ENCODE measurements around the gene OBP2B. TPM values are rescaled to one million over a fixed set of nuclear protein-coding genes. Genes with fewer than 3 reads are reported as not detected.
"Not testable (repeated sequence)": the region's sequence is repeated elsewhere in the genome, so short reads cannot be mapped to it uniquely, and the experiment has no call there.

The OBP2B gene
- total RNA-seq, 1 experiment from 2014 or later, result not detected

DNA sequence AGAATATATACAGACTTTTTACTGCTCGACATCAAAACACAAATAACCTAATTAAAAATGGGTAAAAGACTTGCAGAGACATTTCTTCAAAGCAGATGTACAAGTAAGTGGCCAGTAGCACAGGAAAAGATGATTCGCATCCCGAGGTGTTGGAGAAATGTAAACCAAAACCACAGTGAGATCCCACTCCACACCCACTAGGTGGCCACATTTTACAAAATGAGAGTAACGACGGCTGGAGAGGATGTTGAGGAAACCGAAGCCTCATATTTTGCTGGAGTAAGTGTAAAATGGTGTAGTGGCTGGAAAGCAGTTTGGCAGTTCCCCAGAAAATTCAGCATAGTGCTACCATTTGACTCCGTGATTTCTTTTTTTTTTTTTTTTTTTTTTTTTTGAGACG is 24.1 kb downstream of the OBP2B start:
- H3K27ac ChIP-seq, result no peak overlapping the region
- no peaks in the 10 kb centered on the region for H3K9me3 ChIP-seq (replicated peaks)
- H3K27me3 ChIP-seq, result peaks cover 31% of the 10 kb centered on the region
- H3K36me3 ChIP-seq, result no peaks in the 10 kb centered on the region
- H3K4me1 ChIP-seq, result no peaks in the 10 kb centered on the region
- DNase-seq, result peak; percentile 64 to 86
- no peak overlapping the region for H3K4me3 ChIP-seq

DNA sequence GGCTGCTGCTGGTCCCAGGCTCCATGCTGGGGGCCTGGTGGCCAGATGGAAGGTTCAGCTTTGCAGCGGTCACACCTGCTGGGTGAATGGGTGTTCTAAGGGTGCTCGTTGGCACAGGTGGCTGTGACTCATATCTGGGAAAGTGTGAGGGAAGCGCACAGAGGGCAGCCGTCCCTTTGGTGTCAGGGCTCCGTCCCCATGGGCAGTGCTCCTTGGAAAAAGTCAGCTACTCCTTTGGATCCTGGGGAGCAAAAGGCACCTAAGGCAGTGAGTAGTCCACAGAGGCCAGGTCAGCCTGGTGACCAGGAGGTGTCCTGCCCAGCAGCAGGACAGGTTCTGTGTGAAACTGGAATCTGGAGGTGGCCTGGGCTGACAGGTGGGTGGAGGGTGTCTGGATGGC is 26.9 kb downstream of the OBP2B start:
- Histone ChIP-seq H3K4me1 (no peaks in the 10 kb centered on the region), H3K27ac (no peak overlapping the region), H3K27me3 (peaks cover 27% of the 10 kb centered on the region), H3K4me3 (no peak overlapping the region), H3K9me3 (replicated peaks) (no peaks in the 10 kb centered on the region), H3K36me3 (no peaks in the 10 kb centered on the region)
- no peak for DNase-seq

DNA sequence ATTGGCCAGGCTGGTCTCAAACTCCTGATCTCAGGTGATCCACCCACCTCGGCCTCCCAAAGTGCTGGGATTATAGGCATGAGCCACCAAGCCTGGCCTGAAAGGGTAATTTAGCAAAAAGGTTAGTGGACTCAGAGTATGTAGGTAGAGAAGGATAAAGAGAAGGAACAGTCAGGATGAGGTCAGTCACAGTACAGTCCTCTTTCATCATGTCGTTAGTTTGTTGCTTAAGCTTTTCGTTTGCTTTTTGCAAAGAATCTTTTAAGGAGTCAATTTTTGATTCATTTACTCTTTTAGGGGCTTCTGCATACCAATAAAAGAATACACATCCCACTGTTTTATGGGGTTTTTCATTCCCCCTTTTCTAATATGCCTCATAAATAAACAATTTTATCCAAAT is 27.5 kb downstream of the OBP2B start:
- H3K4me3 ChIP-seq, result no peak overlapping the region
- H3K36me3 ChIP-seq, result no peaks in the 10 kb centered on the region
- DNase-seq, result no peak

DNA sequence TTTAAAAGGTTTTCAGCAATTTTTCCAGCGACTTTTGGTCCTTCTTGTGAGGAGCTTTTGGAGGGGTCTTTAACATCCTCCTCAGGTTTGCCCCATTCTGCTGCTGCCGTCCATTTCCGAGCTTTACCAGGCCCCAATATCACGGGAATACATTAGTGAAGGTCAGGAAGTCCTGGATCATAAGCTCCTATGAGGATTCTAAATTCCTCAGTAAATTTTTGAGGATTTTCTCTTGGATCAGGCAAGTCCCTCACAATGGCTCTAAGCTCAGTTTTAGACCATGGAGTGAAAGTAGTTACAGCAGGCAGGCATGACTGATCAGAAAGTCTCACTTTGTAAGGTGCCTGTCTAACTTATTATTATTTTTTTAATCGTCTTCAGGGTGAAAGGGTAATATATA is 28.1 kb downstream of the OBP2B start:
- Histone ChIP-seq H3K9me3 (replicated peaks) (no peaks in the 10 kb centered on the region), H3K36me3 (no peaks in the 10 kb centered on the region), H3K4me3 (no peak overlapping the region), H3K27me3 (peaks cover 19% of the 10 kb centered on the region), H3K4me1 (no peaks in the 10 kb centered on the region), H3K27ac (no peak overlapping the region)
- DNase-seq, result no peak

More for the DNA sequence above, 27.5 kb downstream of the OBP2B start:
- Histone ChIP-seq H3K27ac (no peak overlapping the region), H3K9me3 (replicated peaks) (no peaks in the 10 kb centered on the region), H3K27me3 (peaks cover 21% of the 10 kb centered on the region), H3K4me1 (no peaks in the 10 kb centered on the region)

DNA sequence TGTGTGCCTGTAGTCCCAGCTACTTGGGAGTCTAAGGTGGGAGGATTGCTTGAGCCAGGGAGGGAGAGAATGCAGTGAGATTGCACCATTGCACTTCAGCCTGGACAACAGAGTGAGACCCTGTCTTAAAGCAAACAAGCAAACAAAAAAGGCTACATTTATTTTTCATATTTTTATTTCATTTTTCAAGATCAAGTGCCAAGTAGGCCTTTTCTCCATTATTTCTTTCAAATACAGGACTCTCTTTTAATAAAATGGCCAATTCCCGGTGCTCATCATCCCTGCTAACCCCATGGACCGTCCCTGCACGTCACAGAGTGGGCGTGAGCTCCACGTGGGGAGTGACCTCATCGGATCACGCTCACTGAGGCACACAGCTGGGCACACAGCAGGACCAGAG is 36.0 kb downstream of the OBP2B start:
- Histone ChIP-seq H3K4me1 (no peaks in the 10 kb centered on the region), H3K36me3 (no peaks in the 10 kb centered on the region), H3K9me3 (replicated peaks) (no peaks in the 10 kb centered on the region), H3K27me3 (peaks cover 18% of the 10 kb centered on the region), H3K27ac (no peak overlapping the region), H3K4me3 (no peak overlapping the region)
- DNase-seq, result no peak

DNA sequence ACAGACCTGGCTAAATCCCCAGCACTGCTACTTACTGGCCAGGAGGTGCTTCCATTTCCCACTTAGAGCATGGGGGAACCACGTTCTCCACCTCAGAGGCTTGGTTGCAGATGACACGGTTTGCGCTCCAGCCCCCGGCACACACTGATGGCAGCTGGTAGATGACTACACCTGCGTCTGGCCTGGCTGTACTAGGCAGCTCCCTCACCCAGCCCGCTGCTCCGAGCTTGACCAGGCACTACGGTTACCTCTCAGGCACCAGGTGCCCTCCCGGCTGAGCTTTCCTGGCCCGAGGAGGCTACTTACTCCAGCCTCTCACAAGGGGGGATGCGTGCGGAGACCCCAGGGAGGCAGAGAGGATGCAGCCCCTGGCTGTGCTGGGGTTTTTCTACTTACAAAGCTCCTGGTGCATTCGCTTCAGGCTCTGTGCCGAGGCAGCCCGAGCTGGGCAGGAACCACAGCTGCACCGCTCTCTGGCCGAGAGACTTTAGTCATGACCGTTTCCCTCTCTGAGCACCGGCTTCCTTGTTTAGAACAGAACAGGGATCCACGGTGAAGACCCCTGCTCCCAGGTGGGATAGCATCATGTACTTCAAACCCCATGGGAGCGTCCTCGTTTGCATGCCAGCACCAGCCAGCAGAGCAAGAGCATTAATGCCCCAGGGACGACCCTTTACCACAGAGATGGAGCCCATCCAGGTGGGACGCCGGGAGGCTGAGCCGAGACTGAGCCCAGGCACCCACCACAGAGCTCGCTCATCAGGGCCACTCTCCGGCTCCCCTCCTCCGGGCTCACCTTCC is 37.7 kb downstream of the OBP2B start:
- Histone ChIP-seq H3K27ac (no peak overlapping the region), H3K36me3 (no peaks in the 10 kb centered on the region), H3K9me3 (replicated peaks) (no peaks in the 10 kb centered on the region), H3K27me3 (peaks cover 12% of the 10 kb centered on the region), H3K4me3 (no peak overlapping the region), H3K4me1 (no peaks in the 10 kb centered on the region)
- DNase-seq, result no peak

DNA sequence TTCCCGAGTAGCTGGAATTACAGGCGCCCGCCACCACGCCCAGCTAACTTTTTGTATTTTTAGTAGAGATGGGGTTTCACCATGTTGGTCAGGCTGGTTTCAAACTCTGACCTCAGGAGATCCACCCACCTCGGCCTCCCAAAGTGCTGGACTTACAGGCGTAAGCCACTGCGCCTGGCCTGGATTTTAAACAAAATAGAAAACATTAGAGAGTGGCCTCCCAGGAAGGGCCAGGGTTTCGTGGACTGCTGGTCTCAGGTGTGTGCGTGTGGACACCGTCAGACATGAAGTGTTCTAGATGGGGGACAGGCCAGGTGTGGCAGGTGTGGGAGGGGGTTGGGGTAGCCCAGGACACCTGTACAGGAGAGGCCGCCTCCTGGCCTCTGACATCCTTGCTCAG is 38.3 kb downstream of the OBP2B start:
- H3K9me3 ChIP-seq (replicated peaks), result no peaks in the 10 kb centered on the region
- DNase-seq, result no peak
- H3K27me3 ChIP-seq, result peaks cover 17% of the 10 kb centered on the region
- H3K4me3 ChIP-seq, result no peak overlapping the region
- no peak overlapping the region for H3K27ac ChIP-seq
- no peaks in the 10 kb centered on the region for H3K4me1 ChIP-seq
- no peaks in the 10 kb centered on the region for H3K36me3 ChIP-seq

DNA sequence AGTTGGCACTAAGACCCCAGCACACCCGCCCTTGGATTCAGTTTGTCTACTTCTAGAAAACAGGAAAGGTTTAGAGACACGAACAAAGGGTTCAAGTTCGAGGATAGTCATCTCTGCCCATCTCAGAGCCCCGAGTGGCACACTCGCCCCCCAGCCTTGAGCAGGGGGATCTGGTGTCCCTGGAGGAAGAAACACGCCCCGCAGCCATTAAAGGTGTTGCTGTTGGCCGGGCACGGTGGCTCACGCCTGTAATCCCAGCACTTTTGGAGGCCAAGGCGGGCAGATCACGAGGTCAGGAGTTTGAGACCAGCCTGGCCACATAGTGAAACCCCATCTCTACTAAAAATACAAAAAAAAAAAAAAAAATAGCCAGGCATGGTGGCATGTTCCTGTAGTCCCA is 39.4 kb downstream of the OBP2B start:
- not testable (repeated sequence) for DNase-seq; H3K9me3 ChIP-seq (replicated peaks); H3K4me1 ChIP-seq; H3K4me3 ChIP-seq; H3K36me3 ChIP-seq; H3K27ac ChIP-seq
- peaks cover 18% of the 10 kb centered on the region for H3K27me3 ChIP-seq

DNA sequence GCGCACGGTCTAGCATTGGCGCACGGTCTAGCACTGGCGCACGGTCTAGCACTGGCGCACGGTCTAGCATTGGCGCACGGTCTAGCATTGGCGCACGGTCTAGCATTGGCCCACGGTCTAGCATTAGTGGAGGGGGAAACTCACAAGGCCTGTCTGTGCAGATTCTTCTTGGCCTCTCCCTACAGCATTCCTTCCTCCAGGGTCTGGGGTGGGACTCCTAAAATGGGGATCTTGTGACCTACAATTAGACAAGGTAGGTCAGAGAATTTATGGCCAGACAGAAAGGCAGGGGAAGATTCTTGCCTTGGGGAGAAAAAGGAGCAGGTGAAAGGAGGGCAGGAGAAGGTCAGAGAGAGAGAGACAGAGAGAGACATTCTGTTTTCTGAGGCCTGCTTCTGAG is 39.9 kb downstream of the OBP2B start:
- no peak for DNase-seq
- Histone ChIP-seq H3K27me3 (peaks cover 18% of the 10 kb centered on the region), H3K9me3 (replicated peaks) (no peaks in the 10 kb centered on the region), H3K4me3 (no peak overlapping the region), H3K27ac (no peak overlapping the region), H3K4me1 (no peaks in the 10 kb centered on the region), H3K36me3 (no peaks in the 10 kb centered on the region)

DNA sequence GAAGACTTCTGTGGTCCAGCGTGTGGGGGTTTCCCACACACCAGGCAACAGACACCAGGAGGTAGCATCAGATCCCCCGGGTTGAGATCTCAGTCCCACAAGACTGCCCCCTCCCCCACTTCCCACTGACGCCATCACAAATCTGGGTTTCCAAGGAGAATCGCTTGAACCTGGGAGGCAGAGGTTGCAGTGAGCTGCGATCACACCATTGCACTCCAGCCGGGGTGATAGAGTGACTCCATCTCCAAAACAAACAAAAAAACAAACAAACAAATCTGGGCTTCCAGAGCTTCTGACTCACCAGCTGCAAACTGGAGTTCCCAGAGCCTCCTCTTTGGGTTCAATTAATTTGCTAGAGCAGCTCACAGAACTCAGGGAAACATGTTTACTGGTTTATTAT is 40.6 kb downstream of the OBP2B start:
- H3K9me3 ChIP-seq (replicated peaks), result no peaks in the 10 kb centered on the region
- peaks cover 16% of the 10 kb centered on the region for H3K27me3 ChIP-seq
- H3K4me3 ChIP-seq, result no peak overlapping the region
- H3K4me1 ChIP-seq, result no peaks in the 10 kb centered on the region
- no peaks in the 10 kb centered on the region for H3K36me3 ChIP-seq
- H3K27ac ChIP-seq, result no peak overlapping the region
- DNase-seq, result no peak

DNA sequence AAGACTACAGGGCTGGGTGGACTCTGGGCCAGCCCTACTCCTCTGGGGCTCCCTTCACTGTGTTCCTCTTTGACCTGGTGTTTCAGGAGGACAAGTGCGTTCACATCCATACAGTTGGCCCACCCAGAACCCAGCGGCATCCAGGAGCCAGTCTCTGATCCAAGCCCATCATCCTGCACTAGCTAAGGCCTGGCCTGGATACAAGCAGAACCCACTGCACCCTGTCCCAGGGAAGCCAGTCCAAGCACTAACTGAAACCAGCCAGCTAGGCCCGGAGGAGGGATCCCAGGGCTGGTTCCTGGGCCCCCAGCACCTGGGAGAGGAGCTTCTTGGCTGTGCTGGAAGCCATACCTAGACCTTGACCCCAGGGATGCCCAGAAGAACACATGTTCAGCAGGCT is 41.3 kb downstream of the OBP2B start:
- H3K36me3 ChIP-seq, result no peaks in the 10 kb centered on the region
- H3K27ac ChIP-seq, result no peak overlapping the region
- no peak overlapping the region for H3K4me3 ChIP-seq
- H3K4me1 ChIP-seq, result no peaks in the 10 kb centered on the region
- no peak for DNase-seq
- H3K27me3 ChIP-seq, result peaks cover 11% of the 10 kb centered on the region
- H3K9me3 ChIP-seq (replicated peaks), result no peaks in the 10 kb centered on the region

DNA sequence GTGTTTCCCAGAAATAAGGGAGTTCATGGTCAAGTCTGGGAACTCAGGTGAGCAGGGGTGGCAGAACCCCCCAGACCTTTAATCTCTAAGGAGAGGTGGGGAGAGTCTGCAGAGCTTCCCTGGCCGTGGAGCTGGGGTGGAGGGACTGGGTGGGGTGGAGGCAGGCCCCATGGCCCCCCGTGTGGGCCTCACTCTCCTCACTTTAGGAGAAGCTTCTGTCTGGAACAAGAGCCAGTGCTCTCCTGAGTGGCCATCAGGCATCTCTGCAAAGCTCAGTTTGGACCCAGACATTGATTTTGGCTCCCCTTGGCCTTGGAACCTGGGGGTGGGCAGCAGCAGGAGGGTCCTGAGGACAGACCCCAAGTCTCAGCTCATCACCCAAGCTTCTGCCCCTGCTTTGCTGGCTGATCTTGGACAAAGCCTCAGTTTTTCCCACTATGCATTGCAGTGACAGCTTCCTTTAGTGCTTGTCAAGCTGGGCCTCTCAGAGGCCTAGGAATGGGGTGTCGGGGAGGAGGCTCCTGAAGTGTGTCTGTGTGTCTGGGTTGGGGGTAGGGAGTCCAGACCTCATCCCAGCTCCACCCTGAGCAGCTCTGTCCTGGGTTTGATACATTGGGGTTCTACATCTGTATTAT is 41.8 kb downstream of the OBP2B start:
- Histone ChIP-seq H3K27me3 (peaks cover 10% of the 10 kb centered on the region), H3K9me3 (replicated peaks) (no peaks in the 10 kb centered on the region), H3K4me3 (no peak overlapping the region), H3K4me1 (no peaks in the 10 kb centered on the region), H3K27ac (no peak overlapping the region), H3K36me3 (no peaks in the 10 kb centered on the region)
- DNase-seq, result no peak

DNA sequence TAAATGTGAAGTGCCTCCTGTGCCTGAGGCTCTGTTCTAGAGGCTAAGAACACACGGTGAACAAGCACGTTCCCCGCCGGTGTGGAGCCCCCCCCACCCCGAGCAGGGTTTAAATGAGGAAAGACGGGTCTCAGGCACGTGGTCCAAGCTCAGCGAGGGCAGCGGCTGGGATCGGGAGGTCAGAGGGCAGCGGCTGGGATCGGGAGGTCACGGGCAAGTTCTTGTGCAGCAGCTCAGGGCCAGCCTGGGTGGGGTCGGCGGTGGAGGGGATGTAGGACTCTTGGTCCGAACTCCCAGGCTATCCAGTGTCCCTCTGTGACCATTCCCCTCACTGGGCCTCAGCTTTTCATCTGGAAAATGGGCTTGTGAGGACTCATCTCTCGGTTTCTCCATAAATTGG is 42.7 kb downstream of the OBP2B start:
- H3K27me3 ChIP-seq, result peaks cover 10% of the 10 kb centered on the region
- H3K27ac ChIP-seq, result no peak overlapping the region
- no peaks in the 10 kb centered on the region for H3K36me3 ChIP-seq
- H3K4me3 ChIP-seq, result no peak overlapping the region
- H3K9me3 ChIP-seq (replicated peaks), result no peaks in the 10 kb centered on the region
- DNase-seq, result no peak
- no peaks in the 10 kb centered on the region for H3K4me1 ChIP-seq

DNA sequence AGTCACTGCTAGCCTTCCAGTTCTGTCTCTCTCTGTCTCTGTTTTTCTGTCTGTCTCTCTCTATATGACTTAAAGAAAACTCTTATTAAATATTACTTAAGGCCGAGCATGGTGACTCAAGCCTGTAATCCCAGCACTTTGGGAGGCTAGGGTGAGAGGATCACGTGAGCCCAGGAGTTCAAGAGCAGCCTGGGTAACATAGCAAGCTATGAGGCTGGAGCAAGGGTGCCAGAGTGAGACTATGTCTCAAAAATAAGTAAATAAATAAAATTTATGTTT is 43.7 kb downstream of the OBP2B start:
- Histone ChIP-seq H3K36me3 (no peaks in the 10 kb centered on the region), H3K9me3 (replicated peaks) (no peaks in the 10 kb centered on the region)

DNA sequence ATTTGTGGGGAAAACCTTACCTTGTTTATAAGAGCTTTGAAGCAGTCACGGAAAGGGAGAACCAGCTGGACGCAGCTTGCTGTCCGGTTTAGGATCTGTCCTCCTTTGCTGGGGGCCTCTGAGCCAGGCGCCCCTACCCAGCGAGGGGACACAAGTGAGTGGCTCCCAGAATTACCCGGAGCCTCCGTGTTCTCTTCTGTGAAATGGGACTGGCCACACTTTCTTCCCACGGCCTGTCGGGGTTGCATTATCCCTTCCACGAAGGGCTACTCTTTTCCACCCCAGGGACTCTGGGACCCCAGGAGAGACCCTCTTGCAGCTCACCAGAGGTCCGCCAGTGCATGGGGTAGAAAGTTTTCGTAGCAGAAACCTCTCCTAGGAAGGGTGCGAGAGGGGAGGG is 44.9 kb downstream of the OBP2B start:
- H3K27me3 ChIP-seq, result peaks cover 10% of the 10 kb centered on the region
- no peak overlapping the region for H3K27ac ChIP-seq
- no peaks in the 10 kb centered on the region for H3K9me3 ChIP-seq (replicated peaks)
- H3K4me1 ChIP-seq, result no peaks in the 10 kb centered on the region
- H3K4me3 ChIP-seq, result peak overlapping the region; percentile 46
- no peak for DNase-seq
- H3K36me3 ChIP-seq, result no peaks in the 10 kb centered on the region

More for the DNA sequence above, 43.7 kb downstream of the OBP2B start:
- H3K27me3 ChIP-seq, result peaks cover 10% of the 10 kb centered on the region
- no peak for DNase-seq
- H3K4me1 ChIP-seq, result no peaks in the 10 kb centered on the region
- no peak overlapping the region for H3K4me3 ChIP-seq
- no peak overlapping the region for H3K27ac ChIP-seq
